ENCODE data around the gene SCUBE3. TPM values are rescaled to one million over a fixed set of nuclear protein-coding genes. Genes with fewer than 3 reads are reported as not detected.

SCUBE3 gene
- total and polyA plus RNA-seq, 2 of the 13 experiments (the other 11 are each of a cell fraction or from before 2014, with no cell fraction given), result not detected

GRCh38 chr6:35219683-35220326, 6.0 kb downstream of the SCUBE3 start:
- CTCF ChIA-PET (ENCODE audit: low intra/inter-chr PET ratio, low total read pairs), result no interaction called here
- POLR2A ChIA-PET, result interaction anchor here (0.6 kb wide), 1 partner anchor 406 kb away, joined by 3 read pairs; no protein-coding TSS in a partner anchor
- WGBS (ENCODE audit: low lambda C conversion rate), result 64% methylated on average over 4 of the region's 4 CpGs
- Histone ChIP-seq H3K27ac (ENCODE audit: extremely low read length, insufficient read depth, low read length) (no peak overlapping the region), H3K9me3 (ENCODE audit: low read length) (no peaks in the 10 kb centered on the region), H3K4me3 (replicated peaks in 1 of 3; ENCODE audit: insufficient read depth in 1 of 3, low read depth in 2 of 3, low read length in 3 of 3) (no peak overlapping the region), H3K4me1 (ENCODE audit: insufficient read depth, low read length) (0 out of 2 replicates have a peak, but pooled peaks cover 1% of the 10 kb centered on the region), H4K20me1 (ENCODE audit: insufficient read depth, low read length) (no peaks in the 10 kb centered on the region), H3K4me2 (ENCODE audit: low read depth, low read length) (no peak overlapping the region), H2AFZ (ENCODE audit: low read length) (no peak overlapping the region), H3K79me2 (ENCODE audit: insufficient read depth, low read length) (no peaks in the 10 kb centered on the region), H3K9ac (ENCODE audit: insufficient read depth, low read depth, low read length) (no peak overlapping the region), H3K36me3 (replicated peaks in 1 of 2; ENCODE audit: control insufficient read depth in 1 of 2, insufficient read depth in 2 of 2, low read length in 2 of 2) (no peaks in the 10 kb centered on the region), H3K27me3 (ENCODE audit: control insufficient read depth in 1 of 2, insufficient read depth in 2 of 2, low read length in 2 of 2) (peaks cover 4 to 33% of the 10 kb centered on the region in 2 experiments; a peak in 4 of 5 replicates)
- ATAC-seq (no peak), FAIRE-seq (no peak), DNase-seq (ENCODE audit: low spot score) (no peak)
- no TSS peak for BruUV-seq (replicated peaks)
- in situ Hi-C loops (cut with HindIII; ENCODE audit: extremely low pct_ligation_motif_present, low pct_unique_long_range_greater_than_20kb) (no loop called here), intact Hi-C loops (cut with micrococcal nuclease; ENCODE audit: unreplicated experiment) (no loop called here)
- TF ChIP-seq POLR2A (IDR thresholded peaks at IDR 0.05; ENCODE audit: insufficient read depth in 1 of 2, low read depth in 2 of 2, low read length in 2 of 2) (no peak), ZNF740 (CRISPR knock-in tag; IDR thresholded peaks at IDR 0.05) (no peak), BRCA1 (CRISPR knock-in tag; IDR thresholded peaks at IDR 0.05) (no peak), SNAPC2 (CRISPR knock-in tag; IDR thresholded peaks at IDR 0.05) (no peak), ATF6 (CRISPR knock-in tag; conservative IDR thresholded peaks at IDR 0.05) (no peak), YEATS4 (CRISPR knock-in tag; IDR thresholded peaks at IDR 0.05; ENCODE audit: borderline replicate concordance) (no peak), SIX4 (CRISPR knock-in tag; IDR thresholded peaks at IDR 0.05) (no peak), ETS1 (CRISPR knock-in tag; IDR thresholded peaks at IDR 0.05) (no peak), THAP9 (CRISPR knock-in tag; IDR thresholded peaks at IDR 0.05; ENCODE audit: borderline replicate concordance) (no peak), ERF (CRISPR knock-in tag; IDR thresholded peaks at IDR 0.05) (no peak), KDM3A (CRISPR knock-in tag; IDR thresholded peaks at IDR 0.05; ENCODE audit: low read depth) (no peak), EP300 (IDR thresholded peaks at IDR 0.05; ENCODE audit: low read depth in 2 of 2, low read length in 2 of 2) (no peak), EP300 (CRISPR knock-in tag; IDR thresholded peaks at IDR 0.05; ENCODE audit: borderline replicate concordance) (no peak), KLF12 (CRISPR knock-in tag; IDR thresholded peaks at IDR 0.05; ENCODE audit: borderline replicate concordance) (no peak), PPARG (CRISPR knock-in tag; conservative IDR thresholded peaks at IDR 0.05) (no peak), GMEB1 (CRISPR knock-in tag; IDR thresholded peaks at IDR 0.05; ENCODE audit: borderline replicate concordance) (no peak), ZBTB7B (CRISPR knock-in tag; IDR thresholded peaks at IDR 0.05) (no peak)
